MM.1S (cell line): Measurements from ENCODE around the gene FOXC1.

ENCODE experiments used
- CTCF ChIP-seq: fragments of 300-600 bp; sonication (generic); IDR thresholded peaks from 2 replicates; pipeline ENCODE4 v1.5.1; 2016; ENCODE audit warnings: antibody characterized with exemption, low read length, mixed read lengths
- EZH2 ChIP-seq: fragments of 300-600 bp; sonication (generic); optimal IDR thresholded peaks from 2 replicates; pipeline ENCODE3; 2017; ENCODE audit warnings: low read depth, mild to moderate bottlenecking, antibody characterized with exemption, low read length, mixed read lengths
- EZH2phosphoT487 ChIP-seq: fragments of 300-600 bp; sonication (generic); IDR thresholded peaks from 2 replicates; pipeline ENCODE4 v1.6.1; 2018; ENCODE audit warnings: antibody characterized with exemption, low read length

GRCh38 chr6:1609648-1610496 is at the start of gene FOXC1:
- TF ChIP-seq CTCF: no peak
- no peak for TF ChIP-seq EZH2
- TF ChIP-seq EZH2phosphoT487: no peak
